Pulmonary artery endothelial cell (primary cell): ENCODE measurements around the gene KCNG1. TPM values are rescaled to one million over a fixed set of nuclear protein-coding genes. Genes with fewer than 3 reads are reported as not detected.

Experiments
- DNase-seq: peaks from one replicate; pipeline ENCODE4 v3.0.0-alpha.2; 2011; ENCODE audit warnings: low read depth, low spot score
- total RNA-seq: library from RNA; depleted of rRNA; stranded (reverse); fragments of >200 nt; gene quantifications from 2 replicates; pipeline ENCODE4 v1.2.3, GENCODE V29; 2014

KCNG1 gene
- total RNA-seq, 1 donor from 2014 or later: 0.40 TPM

DNA sequence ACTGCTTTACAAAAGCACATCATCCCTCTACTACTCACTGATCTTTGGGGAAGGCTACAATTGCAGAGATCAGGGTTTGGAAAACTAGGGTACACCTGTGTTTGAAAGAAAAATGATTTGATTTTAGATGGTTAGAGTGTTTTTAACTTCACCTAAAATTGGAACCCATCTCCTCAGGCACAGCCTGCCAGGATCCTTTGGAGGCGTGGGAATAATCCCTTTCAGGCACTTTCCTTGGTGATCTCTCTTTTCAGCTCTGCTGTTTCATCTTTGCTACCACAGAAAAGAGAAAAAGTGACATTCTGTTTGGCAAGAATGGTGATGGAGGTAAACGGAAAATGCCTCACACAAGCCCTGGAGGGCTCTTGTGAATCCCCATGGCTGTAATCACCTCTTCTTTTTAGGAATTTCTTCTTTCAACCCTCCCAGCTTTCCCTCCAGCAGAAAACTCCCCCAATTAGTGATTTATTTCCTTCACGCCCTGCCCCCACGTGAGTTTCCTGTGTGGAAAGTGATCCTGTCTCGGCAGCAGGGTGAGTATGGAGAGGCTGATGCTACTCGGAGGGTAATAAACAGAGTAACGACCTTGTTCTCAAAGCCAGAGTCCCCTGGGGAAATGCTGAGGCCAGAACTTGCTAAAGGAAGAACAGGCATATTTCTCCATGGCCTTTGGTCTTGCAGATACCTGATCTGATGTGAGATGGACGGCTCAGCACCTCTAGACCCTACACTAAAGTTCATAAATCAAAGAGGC is 9.2 kb downstream of the KCNG1 start:
- no peak for DNase-seq

- DNase-seq: no peak
Measured at GRCh38 chr20:51012357-51012756, 10.6 kb downstream of the KCNG1 start.

GRCh38 chr20:51011479-51011878 is 11.4 kb downstream of the KCNG1 start:
- DNase-seq: no peak

GRCh38 chr20:51010932-51011331 is 12.0 kb downstream of the KCNG1 start:
- no peak for DNase-seq

DNA sequence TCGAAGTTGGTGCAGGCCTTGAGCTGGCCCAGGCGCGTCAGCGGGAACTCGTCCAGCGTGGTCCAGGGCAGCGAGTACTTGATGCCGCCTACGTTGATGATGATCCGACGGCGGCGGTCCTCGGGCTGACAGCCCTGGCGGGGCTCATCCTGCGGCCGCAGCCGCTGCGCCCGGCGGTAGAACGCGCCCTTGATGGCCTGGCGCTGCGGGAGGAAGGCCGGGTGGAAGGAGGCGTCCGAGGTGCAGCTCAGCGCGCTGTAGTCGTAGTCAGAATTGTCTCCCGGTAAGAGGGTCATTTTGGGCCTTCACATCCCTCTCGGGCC is 12.9 kb downstream of the KCNG1 start:
- no peak for DNase-seq

GRCh38 chr20:51009303-51010042 is 13.4 kb downstream of the KCNG1 start:
- DNase-seq: no peak

- no peak for DNase-seq
Measured at GRCh38 chr20:51008718-51009117, 14.2 kb downstream of the KCNG1 start.

- DNase-seq: no peak
Measured at GRCh38 chr20:51005214-51005613, 17.7 kb downstream of the KCNG1 start.

DNA sequence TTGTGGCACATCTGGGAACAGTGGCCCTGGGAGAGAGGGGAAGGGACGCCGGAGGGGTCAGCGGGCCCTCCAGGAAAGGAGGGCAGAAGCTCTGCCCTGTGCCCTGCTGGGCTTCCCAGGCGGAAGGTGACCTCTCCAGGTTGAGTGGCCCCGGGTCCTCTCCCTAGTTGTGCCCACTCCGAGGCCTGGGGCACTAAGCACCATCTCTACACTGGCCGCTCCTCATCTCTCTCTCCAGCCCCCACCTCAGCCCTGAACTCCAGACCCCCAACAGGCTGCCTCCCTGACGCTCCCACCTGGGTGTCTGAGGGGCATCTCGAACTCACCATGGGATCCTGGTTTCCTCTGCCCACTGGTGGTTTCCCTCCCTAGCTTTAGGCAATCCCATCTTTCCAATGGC is 18.1 kb downstream of the KCNG1 start:
- DNase-seq: no peak

DNA sequence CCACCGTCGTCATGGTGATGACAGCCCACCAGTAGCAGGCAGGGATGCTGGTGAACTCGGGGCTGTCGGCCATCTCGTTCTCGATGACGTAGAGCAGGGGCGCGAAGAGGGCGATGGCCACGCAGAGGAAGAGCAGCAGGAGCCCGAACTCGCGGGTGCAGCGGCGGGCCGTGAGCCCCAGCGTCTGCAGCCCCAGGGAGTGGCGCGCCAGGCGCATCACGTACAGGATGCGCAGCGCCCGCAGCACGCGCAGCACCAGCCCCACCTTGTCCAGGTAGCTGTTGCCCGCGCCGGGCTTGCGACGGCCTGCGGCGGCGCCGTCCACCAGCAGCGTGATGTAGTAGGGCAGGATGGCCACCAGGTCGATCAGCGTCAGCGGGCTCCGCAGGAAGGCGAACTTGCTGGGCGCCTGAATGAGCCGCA is 18.6 kb downstream of the KCNG1 start:
- no peak for DNase-seq

- no peak for DNase-seq
Measured at GRCh38 chr20:51003753-51004152, 19.2 kb downstream of the KCNG1 start.

DNA sequence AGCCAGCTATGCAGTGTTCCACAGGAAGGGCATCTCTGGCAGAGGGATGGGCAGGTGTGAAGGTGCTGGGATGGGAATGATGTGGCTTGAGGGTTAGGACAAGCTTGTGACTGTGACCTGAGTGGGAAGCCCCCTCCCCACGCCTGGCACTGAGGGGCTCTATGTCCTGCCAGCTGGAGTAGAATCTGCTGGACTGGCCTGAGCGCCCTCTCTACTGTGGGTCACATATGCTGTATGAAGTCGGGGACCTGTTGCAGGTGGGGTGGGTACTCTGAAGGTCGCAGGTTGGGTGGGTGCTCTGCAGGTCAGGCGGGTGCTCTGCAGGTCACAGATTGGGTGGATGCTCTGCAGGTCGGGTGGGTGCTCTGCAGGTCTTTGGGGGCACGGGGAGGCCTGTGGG is 20.3 kb downstream of the KCNG1 start:
- DNase-seq: no peak

DNA sequence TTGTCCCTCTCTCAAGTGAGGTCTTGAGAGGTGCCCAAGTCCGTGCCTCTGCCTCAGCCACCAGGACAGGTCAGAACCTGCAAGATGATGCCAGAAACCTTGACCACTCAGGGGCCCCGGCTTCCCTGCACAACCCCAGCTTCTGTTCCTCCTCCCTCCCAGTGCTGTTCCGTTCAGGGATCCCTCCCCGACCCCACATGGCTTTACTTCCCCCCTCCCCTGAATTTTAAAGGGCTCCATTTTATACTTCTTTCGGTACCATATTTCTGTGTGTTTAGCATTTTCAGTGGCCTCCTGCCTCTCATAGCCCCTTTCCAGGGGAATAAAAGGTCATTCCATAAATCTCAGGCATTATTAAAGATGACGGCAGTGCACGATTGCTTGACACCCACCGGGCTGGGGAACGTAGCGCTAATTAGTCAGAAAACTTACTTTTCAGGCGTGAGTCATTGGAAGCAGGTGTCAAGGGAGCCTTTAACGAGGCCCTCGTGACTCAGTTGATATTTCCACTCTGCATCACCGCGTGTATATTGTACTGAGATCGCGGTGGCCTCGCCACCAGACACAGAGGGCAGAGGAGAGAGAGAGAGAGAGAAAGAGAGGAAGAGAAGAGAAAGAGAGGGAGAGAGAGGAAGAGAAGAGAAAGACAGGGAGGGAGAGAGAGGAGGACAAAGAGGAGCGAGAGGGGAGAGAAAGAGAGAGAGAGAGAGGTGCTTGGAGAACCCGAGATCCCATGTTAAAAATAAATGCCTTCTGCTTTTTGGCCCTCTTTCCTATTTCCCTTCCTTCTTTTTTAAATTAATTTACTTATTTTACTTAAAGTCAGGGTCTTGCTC is 21.3 kb downstream of the KCNG1 start:
- DNase-seq: no peak

DNA sequence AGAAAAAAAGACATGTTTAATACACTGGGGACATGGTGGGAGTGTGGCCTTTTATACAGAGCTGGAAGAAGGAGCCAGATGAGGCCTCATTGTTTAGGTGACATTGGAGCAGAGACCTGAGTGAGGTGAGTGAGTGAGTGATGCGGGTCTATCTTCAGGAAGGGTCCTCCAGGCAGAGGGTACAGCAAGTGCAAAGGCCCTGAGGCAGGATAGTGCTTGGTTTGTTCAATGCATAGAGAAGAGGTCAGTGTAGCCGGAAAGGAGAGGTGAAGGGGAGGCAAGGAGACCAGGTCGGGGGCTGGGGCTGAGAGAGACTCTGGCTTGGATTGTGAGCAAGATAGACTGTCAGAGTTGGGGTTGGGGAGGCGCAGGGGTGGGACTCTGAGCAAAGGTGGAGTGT is 23.6 kb downstream of the KCNG1 start:
- DNase-seq: no peak

DNA sequence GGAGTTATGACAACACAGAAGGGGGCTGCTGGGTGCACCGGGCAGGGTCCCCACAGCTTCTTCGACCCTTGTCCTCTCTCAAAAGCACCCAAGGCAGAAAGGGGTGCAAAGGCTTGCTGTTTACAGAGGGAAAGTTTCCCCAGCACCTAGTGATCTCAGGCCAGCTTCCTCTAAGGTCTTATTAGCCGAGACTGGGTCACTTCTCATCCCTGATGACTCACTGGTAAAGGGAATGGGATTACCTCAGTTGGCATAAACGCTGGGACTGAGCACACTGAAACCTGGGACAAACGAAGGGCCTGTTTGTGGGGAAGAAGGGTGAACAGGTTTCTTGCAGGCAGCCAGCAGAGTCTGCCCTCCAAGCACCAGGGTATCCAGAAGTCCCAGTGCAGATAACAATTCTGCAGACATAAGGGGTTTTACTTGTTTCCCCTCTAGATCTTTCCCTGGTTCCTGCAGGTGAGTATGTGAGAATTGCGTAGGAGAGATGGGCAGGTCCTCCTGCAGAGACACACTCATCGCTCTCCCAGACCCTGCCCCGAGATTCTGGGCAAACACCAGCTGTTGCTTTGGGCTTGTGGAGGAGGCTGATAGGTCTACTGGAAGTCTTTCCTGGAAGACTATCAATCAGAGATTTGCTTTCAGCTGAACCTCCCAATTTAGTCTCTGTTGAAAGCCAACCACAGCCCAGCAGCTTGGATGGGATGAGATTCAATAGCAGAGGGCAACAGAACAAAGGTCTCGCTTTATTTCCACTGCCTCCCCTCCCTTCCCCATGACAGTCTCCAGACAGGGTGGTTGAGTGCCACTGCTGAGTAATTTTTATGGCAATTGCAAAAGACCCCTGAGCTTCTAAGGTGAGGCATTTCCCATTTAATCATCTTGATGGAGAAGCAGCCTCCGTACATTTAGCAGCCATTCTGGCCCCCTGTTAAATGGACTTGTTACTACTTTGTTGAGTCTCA is 25.7 kb downstream of the KCNG1 start:
- no peak for DNase-seq

DNA sequence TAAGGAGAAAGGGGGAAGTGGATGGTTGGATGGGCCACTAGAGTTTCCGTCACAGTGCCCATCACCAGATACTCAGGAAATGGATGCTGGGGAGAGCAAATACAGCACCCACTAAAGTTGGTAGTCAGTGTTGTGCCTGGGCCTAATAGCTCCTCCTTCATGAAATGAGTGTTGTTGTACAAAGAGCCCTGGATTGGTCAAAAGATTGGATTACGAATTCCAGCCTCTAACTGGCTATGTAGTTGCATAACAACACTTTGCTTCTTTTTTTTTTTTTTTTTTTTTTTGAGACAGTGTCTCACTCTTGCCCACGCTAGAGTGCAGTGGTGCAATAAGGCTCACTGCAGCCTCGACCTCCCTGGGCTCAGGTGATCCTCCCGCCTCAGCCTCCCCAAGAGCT is 27.4 kb downstream of the KCNG1 start:
- DNase-seq: no peak

- DNase-seq: no peak
Measured at GRCh38 chr20:50993876-50994275, 29.0 kb downstream of the KCNG1 start.

DNA sequence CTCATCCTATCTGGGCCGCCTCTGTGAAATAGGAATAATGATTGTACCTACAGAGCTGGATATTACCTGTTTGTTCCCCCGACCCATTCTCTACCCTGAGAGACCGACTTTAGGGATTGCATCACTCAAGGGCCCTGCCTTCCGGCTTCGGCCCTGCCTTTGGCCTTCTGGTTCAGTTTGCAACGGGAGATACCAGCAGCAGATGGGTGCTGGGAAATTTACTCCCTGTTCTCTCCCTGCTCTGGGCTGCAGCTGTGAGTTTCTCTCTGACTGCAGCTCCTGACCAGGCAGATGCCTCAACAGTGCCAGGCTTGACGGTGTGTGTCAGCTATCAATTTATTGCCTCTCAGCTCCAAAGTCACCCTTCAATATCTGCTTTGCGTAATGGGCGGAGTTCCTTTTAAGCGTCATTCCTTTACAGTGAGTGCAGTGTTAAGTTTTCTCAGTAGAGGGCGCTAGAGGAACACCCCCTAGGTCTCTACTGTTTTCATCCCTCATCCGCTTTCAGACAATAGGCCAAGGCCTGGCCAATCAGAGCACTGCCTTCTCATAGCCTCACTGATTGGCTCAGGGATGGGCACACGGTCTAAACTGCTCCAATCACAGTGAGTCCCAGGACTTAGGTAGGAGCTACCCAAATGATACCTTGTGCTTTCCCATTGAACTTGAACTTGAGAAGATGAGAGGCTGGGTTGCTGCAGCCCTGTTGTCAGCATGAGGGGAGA is 30.0 kb downstream of the KCNG1 start:
- peak; percentile 22 for DNase-seq

- no peak for DNase-seq
Measured at GRCh38 chr20:50992336-50992732, 30.6 kb downstream of the KCNG1 start.

- DNase-seq: no peak
Measured at GRCh38 chr20:50991076-50991475, 31.8 kb downstream of the KCNG1 start.
